Breast epithelium (tissue), 4 donors: ENCODE data around the gene PFKFB2. TPM values are rescaled to one million over a fixed set of nuclear protein-coding genes. Genes with fewer than 3 reads are reported as not detected.
A peak's percentile ranks its signal among the peaks of the same experiment; 100 is the strongest.

Source experiments
- DNase-seq, 2 donors: peaks; one replicate each; pipeline ENCODE4 v3.0.0-alpha.2; 2019; ENCODE audit warnings: low spot score in 2 of 2
- H3K27ac ChIP-seq, 2 donors: fragments of 200-600 bp; sonication (generic) in 1 of 2; one replicate each; pipeline ENCODE4 v1.5.1; 2016 to 2019; ENCODE audit warnings: mild to moderate bottlenecking in 1 of 2
- H3K27me3 ChIP-seq, 2 donors: fragments of 200-600 bp; sonication (generic) in 1 of 2; one replicate each; pipeline versions ENCODE4 v1.5.1 to v1.6.0; 2017 to 2019; ENCODE audit warnings: control low read depth in 1 of 2, mild to moderate bottlenecking in 1 of 2
- H3K36me3 ChIP-seq: fragments of 200-600 bp; one replicate; pipeline ENCODE4 v1.5.1; 2019
- H3K4me1 ChIP-seq, 2 donors: fragments of 200-600 bp; sonication (generic); one replicate each; pipeline ENCODE4 v1.5.1; 2016 to 2019; ENCODE audit warnings: control low read depth in 1 of 2
- H3K4me3 ChIP-seq, 3 donors: fragments of 200-600 bp; sonication (generic); 1 replicate in 2 of 3; 2 replicates in 1 of 3; pipeline ENCODE4 v1.5.1; 2016 to 2019; ENCODE audit warnings: mild to moderate bottlenecking in 3 of 3, moderate library complexity in 2 of 3
- H3K9me3 ChIP-seq, 2 donors: fragments of 200-600 bp; sonication (generic) in 1 of 2; one replicate each; pipeline ENCODE4 v1.5.1; 2016 to 2019; ENCODE audit warnings: control low read depth in 1 of 2
- POLR2A ChIP-seq: fragments of 450-650 bp; IDR thresholded peaks from one replicate; pipeline ENCODE4 v1.6.1; 2016; ENCODE audit warnings: antibody characterized with exemption, mild to moderate bottlenecking, moderate library complexity
- POLR2AphosphoS5 ChIP-seq, 3 donors: sonication (generic); formaldehyde crosslinking; IDR thresholded peaks; one replicate each; pipeline ENCODE4 v1.6.1; 2017; ENCODE audit warnings: antibody characterized with exemption in 3 of 3
- intact Hi-C: fragments of 100-400 bp; cut with DNase I; formaldehyde crosslinking; loops from one replicate; pipeline ENCODE4 v1.15.1; 2023; ENCODE audit warnings: low total_unique reads
- total RNA-seq, 3 donors: library from RNA; depleted of rRNA; stranded (reverse); fragments of >200 nt; gene quantifications; one replicate each; pipeline ENCODE4 v1.1.0, GENCODE V29; 2016
- TF ChIP-seq, protein P1 (sequence below), 3 donors: fragments of 450-650 bp; IDR thresholded peaks; one replicate each; pipeline ENCODE4 v1.5.1; 2016 to 2017; ENCODE audit warnings: antibody characterized with exemption in 3 of 3, mild to moderate bottlenecking in 3 of 3, moderate library complexity in 3 of 3

Gene PFKFB2
- total RNA-seq, 3 donors from 2014 or later = 7.5 to 13.2 (median 8.2) TPM

DNA sequence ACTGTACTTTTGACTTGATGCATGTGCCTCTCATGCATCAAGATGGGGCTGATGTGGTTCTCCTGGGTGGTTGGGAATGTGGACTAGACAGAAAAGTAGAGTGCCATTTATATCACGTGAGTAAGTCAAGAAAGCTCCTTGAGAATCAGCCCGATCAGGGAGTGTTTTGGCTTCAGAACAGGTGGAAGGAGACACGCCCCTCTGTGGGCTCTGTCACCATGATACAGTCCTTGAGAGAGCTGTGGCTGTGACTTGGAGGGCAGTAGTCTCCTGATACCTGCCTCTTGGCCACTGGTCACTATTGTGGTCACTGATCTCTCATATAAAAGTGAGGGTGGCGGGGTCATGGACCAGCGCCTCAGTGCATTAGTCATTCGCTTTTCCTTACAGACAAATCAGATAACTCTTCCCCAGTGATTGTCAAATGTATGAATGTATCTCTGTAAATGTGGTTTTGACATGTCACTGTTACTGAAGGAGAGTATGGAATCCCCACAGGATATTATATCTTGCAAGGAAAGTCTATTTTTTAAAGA, 26.7 kb downstream of the PFKFB2 start:
- Histone ChIP-seq H3K4me1 (peaks cover 0 to under 1% of the 10 kb centered on the region in 2 donors), H3K27ac (no peak overlapping the region), H3K4me3 (no peak overlapping the region), H3K36me3 (no peaks in the 10 kb centered on the region), H3K9me3 (no peaks in the 10 kb centered on the region), H3K27me3 (no peaks in the 10 kb centered on the region)
- TF ChIP-seq, protein P1, sequence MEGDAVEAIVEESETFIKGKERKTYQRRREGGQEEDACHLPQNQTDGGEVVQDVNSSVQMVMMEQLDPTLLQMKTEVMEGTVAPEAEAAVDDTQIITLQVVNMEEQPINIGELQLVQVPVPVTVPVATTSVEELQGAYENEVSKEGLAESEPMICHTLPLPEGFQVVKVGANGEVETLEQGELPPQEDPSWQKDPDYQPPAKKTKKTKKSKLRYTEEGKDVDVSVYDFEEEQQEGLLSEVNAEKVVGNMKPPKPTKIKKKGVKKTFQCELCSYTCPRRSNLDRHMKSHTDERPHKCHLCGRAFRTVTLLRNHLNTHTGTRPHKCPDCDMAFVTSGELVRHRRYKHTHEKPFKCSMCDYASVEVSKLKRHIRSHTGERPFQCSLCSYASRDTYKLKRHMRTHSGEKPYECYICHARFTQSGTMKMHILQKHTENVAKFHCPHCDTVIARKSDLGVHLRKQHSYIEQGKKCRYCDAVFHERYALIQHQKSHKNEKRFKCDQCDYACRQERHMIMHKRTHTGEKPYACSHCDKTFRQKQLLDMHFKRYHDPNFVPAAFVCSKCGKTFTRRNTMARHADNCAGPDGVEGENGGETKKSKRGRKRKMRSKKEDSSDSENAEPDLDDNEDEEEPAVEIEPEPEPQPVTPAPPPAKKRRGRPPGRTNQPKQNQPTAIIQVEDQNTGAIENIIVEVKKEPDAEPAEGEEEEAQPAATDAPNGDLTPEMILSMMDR (IDR thresholded peaks at IDR 0.05) = no peak
- intact Hi-C loops = loop anchor here (5.0 kb wide), 1 partner anchor 598 kb away; no protein-coding TSS in a partner anchor
- DNase-seq = no peak

DNA sequence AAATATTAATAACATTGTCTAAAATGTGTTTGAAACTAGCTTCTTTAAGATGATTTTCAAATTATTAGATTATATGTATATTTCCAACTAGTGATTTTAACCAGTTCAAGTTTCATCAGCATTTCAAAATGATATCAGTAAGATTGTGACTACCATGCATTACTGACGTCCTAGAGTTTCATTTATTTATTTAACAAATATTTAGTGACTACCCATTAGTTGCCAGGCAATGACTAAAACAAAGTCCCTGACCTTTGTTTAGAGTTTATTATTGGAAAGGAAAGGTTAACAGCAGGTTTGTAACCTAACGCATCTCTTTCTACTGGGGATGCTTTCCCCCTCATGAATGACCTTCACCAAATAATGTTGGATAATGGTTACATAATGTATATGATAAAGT, 28.0 kb downstream of the PFKFB2 start:
- DNase-seq = no peak
- intact Hi-C loops = no loop called here

DNA sequence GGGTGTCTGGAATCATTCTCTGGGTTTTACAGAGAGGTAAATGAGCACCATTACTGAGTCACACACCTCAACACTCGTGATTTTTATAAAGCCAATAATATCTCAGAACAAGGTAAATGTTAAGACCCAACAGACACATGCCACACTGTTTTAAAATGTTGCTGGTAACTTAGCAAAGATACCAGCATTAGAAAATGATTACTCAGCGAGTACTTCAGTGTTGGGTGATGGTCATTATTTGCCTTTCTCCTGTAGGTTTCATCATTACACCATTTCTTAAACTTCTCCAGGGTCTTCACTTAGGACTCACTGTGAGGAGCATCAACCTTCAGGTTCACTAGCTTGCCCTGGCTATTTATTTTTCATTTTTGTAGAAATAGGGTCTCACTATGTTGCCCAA, 28.7 kb downstream of the PFKFB2 start:
- TF ChIP-seq POLR2AphosphoS5 (IDR thresholded peaks at IDR 0.05) = no peak
- TF ChIP-seq, protein P1 (IDR thresholded peaks at IDR 0.05) = no peak
- no peak for TF ChIP-seq POLR2A
- DNase-seq = no peak

More for the DNA sequence above, 28.0 kb downstream of the PFKFB2 start:
- no peaks in the 10 kb centered on the region for H3K4me1 ChIP-seq
- H3K27me3 ChIP-seq = no peaks in the 10 kb centered on the region
- TF ChIP-seq POLR2AphosphoS5 (IDR thresholded peaks at IDR 0.05) (no peak), POLR2A (no peak)
- TF ChIP-seq, protein P1 (IDR thresholded peaks at IDR 0.05) = no peak
- H3K27ac ChIP-seq = no peak overlapping the region
- no peaks in the 10 kb centered on the region for H3K9me3 ChIP-seq
- no peak overlapping the region for H3K4me3 ChIP-seq
- H3K36me3 ChIP-seq = no peaks in the 10 kb centered on the region

DNA sequence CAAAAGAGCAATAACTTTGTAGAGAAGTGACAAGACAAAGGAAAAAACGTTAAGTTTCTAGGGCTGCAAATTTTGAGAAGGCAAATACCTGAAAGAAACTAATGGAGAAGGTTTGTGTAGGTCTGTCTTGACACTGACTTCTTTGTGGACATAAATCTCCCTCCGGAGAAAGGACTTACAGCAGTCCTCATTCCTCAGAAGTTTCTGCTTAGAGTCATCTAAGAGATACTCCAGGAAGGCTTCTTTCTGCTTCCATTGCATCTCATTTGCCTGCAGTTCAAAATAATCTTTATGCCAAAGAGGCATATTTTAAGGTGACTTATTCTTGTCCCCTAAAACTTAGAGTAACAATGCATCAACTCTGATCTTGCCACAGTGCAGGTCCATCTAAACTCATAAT, 31.2 kb downstream of the PFKFB2 start:
- intact Hi-C loops = no loop called here
- no peaks in the 10 kb centered on the region for H3K9me3 ChIP-seq
- TF ChIP-seq, protein P1 (IDR thresholded peaks at IDR 0.05) = no peak
- TF ChIP-seq POLR2A (no peak), POLR2AphosphoS5 (IDR thresholded peaks at IDR 0.05) (no peak)
- no peaks in the 10 kb centered on the region for H3K4me1 ChIP-seq
- no peak overlapping the region for H3K27ac ChIP-seq
- no peaks in the 10 kb centered on the region for H3K27me3 ChIP-seq
- DNase-seq = no peak
- no peak overlapping the region for H3K4me3 ChIP-seq
- no peaks in the 10 kb centered on the region for H3K36me3 ChIP-seq

More for the DNA sequence above, 28.7 kb downstream of the PFKFB2 start:
- H3K4me3 ChIP-seq = no peak overlapping the region
- intact Hi-C loops = no loop called here
- no peak overlapping the region for H3K27ac ChIP-seq
- H3K36me3 ChIP-seq = no peaks in the 10 kb centered on the region
- no peaks in the 10 kb centered on the region for H3K9me3 ChIP-seq
- no peaks in the 10 kb centered on the region for H3K27me3 ChIP-seq
- no peaks in the 10 kb centered on the region for H3K4me1 ChIP-seq

DNA sequence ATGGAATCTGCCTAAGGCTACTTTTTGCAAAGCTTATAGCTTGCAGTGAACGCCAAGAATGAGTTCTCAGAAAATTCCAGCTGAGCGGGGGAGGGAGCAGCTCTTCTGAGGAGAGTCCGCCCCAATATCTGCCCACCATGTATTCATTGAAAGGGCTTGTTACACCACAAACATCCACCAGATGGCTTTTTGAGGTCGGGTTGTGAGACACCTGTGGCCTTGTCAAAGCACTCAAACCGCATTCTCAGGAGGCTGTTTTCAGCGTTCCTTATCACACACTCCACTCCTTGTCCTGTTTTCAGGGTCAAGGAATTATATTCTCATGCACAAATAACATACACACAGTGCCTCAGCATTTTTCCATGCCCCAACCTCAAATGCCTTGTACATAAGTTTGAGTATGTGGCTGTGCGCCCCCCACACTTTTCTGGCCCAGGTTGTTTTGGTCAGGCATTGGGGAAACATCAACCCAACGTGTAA, 31.7 kb downstream of the PFKFB2 start:
- TF ChIP-seq, protein P1 (IDR thresholded peaks at IDR 0.05) = peak; percentile 47 to 73 (median 62)
- TF ChIP-seq POLR2AphosphoS5 (IDR thresholded peaks at IDR 0.05) (no peak), POLR2A (no peak)
- H3K9me3 ChIP-seq = no peaks in the 10 kb centered on the region
- intact Hi-C loops = no loop called here
- DNase-seq = peak in 1 of 2 donors; percentile 34
- H3K36me3 ChIP-seq = no peaks in the 10 kb centered on the region
- H3K4me1 ChIP-seq = no peaks in the 10 kb centered on the region
- no peak overlapping the region for H3K4me3 ChIP-seq
- no peak overlapping the region for H3K27ac ChIP-seq
- no peaks in the 10 kb centered on the region for H3K27me3 ChIP-seq
